SU-DHL-6 (cell line): ENCODE results near the gene APRT.

Experiments
- H2AFZ ChIP-seq: fragments of 200-600 bp; sonication (generic); 2 replicates; pipeline ENCODE4 v1.6.1; 2014; ENCODE audit warnings: low read depth, mild to moderate bottlenecking, moderate library complexity, mixed read lengths, antibody characterized with exemption, low read length; ENCODE audit not compliant: severe bottlenecking
- H3F3A ChIP-seq: fragments of 200-600 bp; shearing (Covaris generic); 2 replicates; pipeline ENCODE4 v1.6.0; 2016; ENCODE audit warnings: antibody characterized with exemption, mild to moderate bottlenecking; ENCODE audit not compliant: insufficient read depth
- H3K27ac ChIP-seq: fragments of 200-600 bp; sonication (generic); 2 replicates; pipeline ENCODE4 v1.5.1; 2016; ENCODE audit warnings: low read depth, mild to moderate bottlenecking, low read length, moderate library complexity, mixed read lengths
- H3K27me3 ChIP-seq: fragments of 200-600 bp; sonication (generic), shearing (Covaris generic); 2 replicates; pipeline ENCODE4 v1.6.0; 2014; ENCODE audit warnings: mild to moderate bottlenecking, low read length
- H3K36me3 ChIP-seq: fragments of 200-600 bp; sonication (generic); 2 replicates; pipeline ENCODE4 v1.6.1; 2014; ENCODE audit warnings: mild to moderate bottlenecking, low read length, mixed read lengths
- H3K4me2 ChIP-seq: fragments of 300-600, 200-600 bp; shearing (Covaris generic), sonication (generic); 2 replicates; pipeline ENCODE4 v1.6.0; 2014; ENCODE audit warnings: low read length, low read depth, mild to moderate bottlenecking; ENCODE audit not compliant: poor library complexity, severe bottlenecking
- H3K4me3 ChIP-seq: fragments of 200-600 bp; sonication (generic); 2 replicates; pipeline ENCODE4 v1.5.1; 2014; ENCODE audit warnings: antibody characterized with exemption, low read length, mild to moderate bottlenecking, mixed read lengths; ENCODE audit not compliant: insufficient read depth, poor library complexity, severe bottlenecking
- H3K79me2 ChIP-seq: fragments of 200-600 bp; sonication (generic); 2 replicates; pipeline ENCODE4 v1.6.1; 2014; ENCODE audit warnings: mild to moderate bottlenecking, low read length, moderate library complexity; ENCODE audit not compliant: insufficient read depth
- H3K9ac ChIP-seq: fragments of 200-600 bp; sonication (generic); 2 replicates; pipeline ENCODE4 v1.7.0; 2014; ENCODE audit warnings: mild to moderate bottlenecking, low read length
- H3K9me2 ChIP-seq: fragments of 200-600 bp; sonication (generic); replicated peaks from 2 replicates; pipeline ENCODE4 v1.6.1; 2014; ENCODE audit warnings: low read length; ENCODE audit not compliant: insufficient read depth
- H3K9me3 ChIP-seq: fragments of 200-600 bp; sonication (generic); 2 replicates; pipeline ENCODE4 v1.6.1; 2014; ENCODE audit warnings: low read length, mixed read lengths; ENCODE audit not compliant: insufficient read depth
- H4K20me1 ChIP-seq: fragments of 200-600 bp; sonication (generic); 2 replicates; pipeline ENCODE4 v1.6.1; 2014; ENCODE audit warnings: low read depth, mild to moderate bottlenecking, antibody characterized with exemption, low read length, moderate library complexity, mixed read lengths
- EZH2phosphoT487 ChIP-seq: fragments of 200-600 bp; sonication (generic), shearing (Covaris generic); conservative IDR thresholded peaks from 2 replicates; pipeline ENCODE4 v1.6.1; 2018; ENCODE audit warnings: mild to moderate bottlenecking, antibody characterized with exemption, low read length, moderate library complexity, mixed read lengths
- TF ChIP-seq, protein P1 (sequence below): fragments of 200-600 bp; sonication (generic); IDR thresholded peaks from one replicate; pipeline ENCODE4 v1.5.1; 2017; ENCODE audit warnings: antibody characterized with exemption, mild to moderate bottlenecking, low read length, moderate library complexity; ENCODE audit not compliant: insufficient read depth, poor library complexity, severe bottlenecking

The APRT gene

DNA sequence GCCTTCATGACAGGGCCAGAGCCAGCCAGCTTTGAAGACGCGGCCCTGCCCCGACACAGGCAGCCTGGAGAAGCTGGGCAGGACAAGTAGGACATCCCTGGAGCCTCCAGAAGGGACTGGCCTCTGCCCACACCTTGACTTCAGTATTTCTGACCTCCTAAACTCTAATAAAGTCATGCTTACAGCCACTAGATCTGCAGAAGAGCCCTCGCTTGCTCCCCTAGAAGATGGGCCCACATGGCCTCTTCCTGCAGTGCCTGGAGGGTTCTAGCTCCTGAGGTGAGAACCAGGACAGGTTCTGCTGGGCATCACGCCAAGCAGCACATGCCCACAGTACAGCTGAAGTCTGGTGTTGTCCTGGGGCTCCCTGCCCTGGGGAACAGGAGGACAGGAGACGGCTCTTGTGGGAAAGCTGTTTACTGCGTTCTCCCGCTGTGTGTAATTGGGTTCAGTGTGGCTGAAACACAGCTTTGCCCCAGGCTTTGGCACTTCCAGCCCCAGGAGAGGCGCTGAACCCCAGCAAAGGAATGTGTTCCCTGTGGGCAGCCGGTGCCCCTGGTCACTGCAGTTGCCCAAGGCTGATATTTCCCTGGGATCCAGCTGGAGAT, 2.6 kb downstream of the APRT start:
- peaks cover 23% of the 10 kb centered on the region for H3K79me2 ChIP-seq
- 0 out of 2 replicates have a peak overlapping the region, but pooled peaks have one; percentile 2 for H3K9ac ChIP-seq

DNA sequence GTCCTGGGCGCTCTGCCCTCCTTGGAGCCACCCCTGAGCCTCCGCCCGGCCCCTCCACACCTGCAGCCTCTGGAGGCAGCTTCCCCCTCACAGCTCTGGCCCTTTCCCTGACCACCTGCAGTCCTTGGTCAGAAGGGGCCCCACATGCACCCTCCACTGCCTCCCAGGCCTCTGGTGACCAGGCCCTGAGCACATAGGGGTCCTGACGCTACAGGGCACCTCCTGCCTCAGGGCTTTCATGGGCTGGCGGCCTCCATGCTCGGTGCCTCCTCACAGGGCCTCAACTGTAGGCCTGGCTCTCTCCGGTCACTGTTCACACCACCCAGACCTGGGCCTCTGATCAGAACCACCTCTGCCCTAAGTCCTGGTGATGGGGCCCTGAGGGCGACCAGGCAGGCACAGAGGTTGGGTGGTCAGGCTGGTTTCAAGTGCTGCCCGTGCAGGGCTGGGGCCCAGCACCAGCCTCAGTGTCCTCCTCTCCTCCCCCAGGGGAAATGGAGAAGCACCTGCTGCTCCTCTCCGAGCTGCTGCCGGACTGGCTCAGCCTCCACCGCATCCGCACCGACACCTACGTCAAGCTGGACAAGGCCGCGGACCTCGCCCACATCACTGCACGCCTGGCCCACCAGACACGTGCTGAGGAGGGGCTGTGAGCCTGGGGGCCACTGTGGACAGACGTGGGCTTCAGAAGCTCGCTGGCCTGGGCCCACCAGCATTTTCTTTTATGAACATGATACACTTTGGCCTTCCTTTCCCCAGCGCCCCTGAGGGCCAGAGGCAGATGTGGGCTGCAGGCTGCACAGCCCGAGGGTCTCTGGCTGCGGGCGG, 3.9 kb downstream of the APRT start:
- H3K27ac ChIP-seq = no peak overlapping the region
- H3K9me2 ChIP-seq = no peaks in the 10 kb centered on the region
- H4K20me1 ChIP-seq = no peaks in the 10 kb centered on the region
- H3K79me2 ChIP-seq = peaks cover 25% of the 10 kb centered on the region
- H3K27me3 ChIP-seq = no peaks in the 10 kb centered on the region
- no peak overlapping the region for H3K4me2 ChIP-seq
- no peak for TF ChIP-seq EZH2phosphoT487
- TF ChIP-seq, protein P1, sequence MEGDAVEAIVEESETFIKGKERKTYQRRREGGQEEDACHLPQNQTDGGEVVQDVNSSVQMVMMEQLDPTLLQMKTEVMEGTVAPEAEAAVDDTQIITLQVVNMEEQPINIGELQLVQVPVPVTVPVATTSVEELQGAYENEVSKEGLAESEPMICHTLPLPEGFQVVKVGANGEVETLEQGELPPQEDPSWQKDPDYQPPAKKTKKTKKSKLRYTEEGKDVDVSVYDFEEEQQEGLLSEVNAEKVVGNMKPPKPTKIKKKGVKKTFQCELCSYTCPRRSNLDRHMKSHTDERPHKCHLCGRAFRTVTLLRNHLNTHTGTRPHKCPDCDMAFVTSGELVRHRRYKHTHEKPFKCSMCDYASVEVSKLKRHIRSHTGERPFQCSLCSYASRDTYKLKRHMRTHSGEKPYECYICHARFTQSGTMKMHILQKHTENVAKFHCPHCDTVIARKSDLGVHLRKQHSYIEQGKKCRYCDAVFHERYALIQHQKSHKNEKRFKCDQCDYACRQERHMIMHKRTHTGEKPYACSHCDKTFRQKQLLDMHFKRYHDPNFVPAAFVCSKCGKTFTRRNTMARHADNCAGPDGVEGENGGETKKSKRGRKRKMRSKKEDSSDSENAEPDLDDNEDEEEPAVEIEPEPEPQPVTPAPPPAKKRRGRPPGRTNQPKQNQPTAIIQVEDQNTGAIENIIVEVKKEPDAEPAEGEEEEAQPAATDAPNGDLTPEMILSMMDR = no peak
- no peak overlapping the region for H3K4me3 ChIP-seq
- H3F3A ChIP-seq = peaks cover 38% of the 10 kb centered on the region
- H3K9ac ChIP-seq = no peak overlapping the region
- no peak overlapping the region for H2AFZ ChIP-seq
- H3K36me3 ChIP-seq = no peaks in the 10 kb centered on the region
- peaks cover 5% of the 10 kb centered on the region; the same call in 1 of the 2 replicates for H3K9me3 ChIP-seq

More for the DNA sequence above, 2.6 kb downstream of the APRT start:
- no peak overlapping the region for H3K4me3 ChIP-seq
- H3K9me2 ChIP-seq = no peaks in the 10 kb centered on the region
- no peaks in the 10 kb centered on the region for H3K36me3 ChIP-seq
- no peak overlapping the region for H2AFZ ChIP-seq
- no peaks in the 10 kb centered on the region for H4K20me1 ChIP-seq
- H3K4me2 ChIP-seq = peak overlapping the region; percentile 89
- no peaks in the 10 kb centered on the region for H3K27me3 ChIP-seq
- TF ChIP-seq, protein P1 = no peak
- no peak for TF ChIP-seq EZH2phosphoT487
- peaks cover 5% of the 10 kb centered on the region; the same call in 1 of the 2 replicates for H3K9me3 ChIP-seq
- peak overlapping the region; percentile 45; the same call in 1 of the 2 replicates for H3K27ac ChIP-seq
- H3F3A ChIP-seq = peaks cover 37% of the 10 kb centered on the region

DNA sequence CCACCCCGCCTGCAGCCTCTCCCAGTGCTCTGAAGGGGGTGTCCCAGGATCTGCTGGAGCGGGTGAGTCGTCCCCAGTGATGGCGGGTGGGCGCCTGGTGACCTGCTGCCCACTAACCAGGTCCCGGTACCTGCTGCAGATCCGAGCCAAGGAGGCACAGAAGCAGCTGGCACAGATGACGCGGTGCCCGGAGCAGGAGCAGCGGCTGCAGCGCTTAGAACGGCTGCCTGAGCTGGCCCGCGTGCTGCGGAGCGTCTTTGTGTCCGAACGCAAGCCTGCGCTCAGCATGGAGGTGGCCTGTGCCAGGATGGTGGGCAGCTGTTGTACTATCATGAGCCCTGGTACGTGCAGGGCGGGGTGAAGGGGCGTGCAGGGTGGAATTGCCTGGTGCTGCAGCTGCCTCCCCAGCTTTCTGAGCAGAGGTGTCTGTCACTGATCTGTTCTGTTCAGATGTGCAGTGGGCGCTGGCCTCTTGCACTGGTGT, 4.5 kb downstream of the APRT start:
- Histone ChIP-seq H3K36me3 (no peaks in the 10 kb centered on the region), H3K4me3 (no peak overlapping the region), H3K27ac (no peak overlapping the region), H3K9me3 (peaks cover 3% of the 10 kb centered on the region; the same call in 1 of the 2 replicates), H3K27me3 (no peaks in the 10 kb centered on the region), H4K20me1 (no peaks in the 10 kb centered on the region), H3K9ac (no peak overlapping the region), H3K4me2 (no peak overlapping the region), H3K9me2 (no peaks in the 10 kb centered on the region), H3F3A (peaks cover 43% of the 10 kb centered on the region), H3K79me2 (peaks cover 25% of the 10 kb centered on the region), H2AFZ (no peak overlapping the region)
- no peak for TF ChIP-seq EZH2phosphoT487
- TF ChIP-seq, protein P1 = no peak
